ENCODE results near the gene PLA2G7.

The PLA2G7 gene

GRCh38 chr6:46688966-46689335 lies 46.2 kb downstream of the PLA2G7 start:
- no peak for DNase-seq (ENCODE audit: low read depth in 3 of 3)

GRCh38 chr6:46688117-46688965 lies 46.8 kb downstream of the PLA2G7 start:
- no peak for DNase-seq (ENCODE audit: low read depth in 3 of 3)

GRCh38 chr6:46687619-46688097 lies 47.5 kb downstream of the PLA2G7 start, which contains the start of gene TDRD6:
Gene TDRD6, plus strand, starts transcription at chr6:46687885. Its CDS starts 244 bp downstream, at chr6:46688129.
- no peak for DNase-seq (ENCODE audit: low read depth in 3 of 3)

GRCh38 chr6:46684771-46685170 lies 50.4 kb downstream of the PLA2G7 start:
- no peak for DNase-seq (ENCODE audit: low read depth in 3 of 3)

GRCh38 chr6:46677314-46677654 lies 57.9 kb downstream of the PLA2G7 start:
- DNase-seq (ENCODE audit: low read depth in 3 of 3): no peak

GRCh38 chr6:46676604-46677313 lies 58.4 kb downstream of the PLA2G7 start:
- DNase-seq (ENCODE audit: low read depth in 3 of 3): no peak

- DNase-seq (ENCODE audit: low read depth in 3 of 3): no peak
These were observed 60.8 kb downstream of the PLA2G7 start for GRCh38 chr6:46674410-46674809.

- no peak for DNase-seq (ENCODE audit: low read depth in 3 of 3)
These were observed 67.8 kb downstream of the PLA2G7 start for GRCh38 chr6:46667377-46667776.

- DNase-seq (ENCODE audit: low read depth in 3 of 3): no peak
These were observed 73.7 kb downstream of the PLA2G7 start for GRCh38 chr6:46661483-46661882.

GRCh38 chr6:46657642-46658041 lies 77.5 kb downstream of the PLA2G7 start:
- no peak for DNase-seq (ENCODE audit: low read depth in 3 of 3)

- no peak for DNase-seq (ENCODE audit: low read depth in 3 of 3)
These were observed 79.4 kb downstream of the PLA2G7 start for GRCh38 chr6:46655803-46656202.

Data from stimulated activated CD4-positive, alpha-beta T cell treated with anti-CD3 and anti-CD28 coated beads, TNF-alpha, amount 100 ng/mL, for 48 hours (primary cell).